HG03558 (cell line): ENCODE data around the gene RNF180.

Experiments
- ATAC-seq: cut with Tn5 transposase; IDR thresholded peaks from one replicate; pipeline ENCODE4 v1.9.1; 2021; ENCODE audit warnings: moderate number of reproducible peaks; ENCODE audit not compliant: unreplicated experiment; ENCODE audit errors: extremely low read depth

RNF180 gene

DNA sequence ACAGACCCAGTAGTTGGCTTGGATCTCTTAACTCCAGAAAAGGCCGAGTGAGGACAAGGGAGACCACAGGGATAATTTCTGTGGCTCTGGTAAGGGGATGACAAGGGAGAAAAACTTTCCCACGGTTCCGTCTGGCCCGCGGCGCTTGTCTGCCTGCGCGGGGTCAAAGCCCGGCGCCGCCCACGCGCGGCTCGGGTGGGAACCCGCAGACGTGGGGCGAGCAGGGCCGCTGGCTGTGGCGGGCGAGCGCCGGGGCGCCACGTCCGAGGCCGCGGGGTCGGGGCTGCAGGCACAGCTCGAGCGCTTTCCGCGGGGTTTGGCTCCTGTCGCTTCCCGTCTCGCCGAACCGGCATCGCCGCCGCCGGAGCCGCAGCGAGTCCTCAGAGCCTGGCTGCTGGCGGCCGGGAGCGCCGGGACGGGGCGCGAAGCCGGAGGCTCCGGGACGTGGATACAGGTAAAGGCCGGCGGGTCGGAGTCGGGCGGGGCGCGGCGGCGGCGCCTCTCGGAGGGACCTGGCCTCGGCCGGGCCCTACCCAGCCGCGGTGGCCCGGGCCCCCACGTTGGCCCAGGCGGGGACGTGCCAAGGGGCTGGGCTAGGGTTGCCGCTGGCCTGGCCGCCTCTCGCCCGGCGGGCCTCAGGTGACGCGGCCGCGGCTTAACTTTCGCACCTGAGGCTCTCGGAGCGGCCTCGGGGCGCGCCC, at the start of gene RNF180:
RNF180 (plus strand) TSS at position 344 of the 701 bp plus-strand sequence. CDS start 34,965 bp downstream, outside the sequence.
- ATAC-seq: no peak

DNA sequence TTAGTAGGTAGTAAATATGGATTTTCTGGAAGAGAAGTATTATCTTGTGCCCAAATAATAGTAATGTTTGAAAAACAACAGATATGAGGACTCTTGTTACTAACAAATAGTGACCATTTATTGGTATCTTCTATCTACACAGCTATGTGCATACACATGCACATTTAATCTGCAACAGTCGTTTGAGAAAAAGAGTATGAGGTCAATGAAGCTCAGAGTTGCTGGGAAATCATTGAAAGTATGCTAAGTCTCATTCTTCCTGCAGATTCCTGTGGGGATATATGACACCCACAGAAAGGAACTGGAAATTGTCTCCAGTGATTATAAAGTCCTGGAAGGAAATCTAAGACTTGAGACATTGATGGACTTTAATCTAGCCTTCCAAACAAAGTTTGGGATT, 40.1 kb upstream of the RNF180 start:
- ATAC-seq: no peak

- ATAC-seq: no peak
These were observed 39.4 kb upstream of the RNF180 start for GRCh38 chr5:64126202-64126741.

- no peak for ATAC-seq
These were observed 25.6 kb upstream of the RNF180 start for GRCh38 chr5:64140018-64140417.

DNA sequence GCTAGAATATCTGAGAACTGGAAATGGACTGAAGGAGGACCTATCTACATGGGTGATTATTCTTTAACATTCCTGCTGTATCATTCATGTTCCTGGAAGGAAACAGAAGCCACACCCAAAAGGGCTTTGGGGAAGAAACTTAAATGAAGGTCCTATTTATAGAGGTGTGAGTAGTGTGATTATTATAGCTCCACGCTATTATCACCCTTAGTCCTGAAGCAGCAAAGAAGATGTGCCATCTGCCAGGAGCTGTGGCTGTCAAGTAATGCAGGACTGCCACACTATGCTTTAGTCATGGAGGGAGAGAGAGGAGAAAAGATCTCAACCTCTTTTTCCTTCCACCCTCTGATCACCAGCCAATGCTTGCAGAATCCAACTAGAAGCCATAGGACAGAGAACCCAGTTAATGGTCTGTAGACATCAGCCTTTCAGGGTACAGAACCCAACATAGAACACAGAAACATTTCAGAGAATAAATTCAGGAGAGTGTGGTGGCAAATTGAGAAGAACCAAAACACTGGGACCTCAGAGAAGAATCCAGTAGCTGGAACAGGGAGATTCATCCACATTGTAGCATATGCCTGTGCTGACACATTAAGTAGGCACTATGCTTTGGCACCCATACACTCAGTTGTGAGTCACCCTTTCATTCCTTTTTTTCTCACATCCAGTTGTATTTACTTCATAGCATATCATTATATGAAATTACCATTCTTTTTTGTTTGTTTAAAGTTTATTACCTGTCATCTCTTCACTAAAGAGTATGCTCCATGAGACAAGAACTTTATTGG, 21.0 kb upstream of the RNF180 start:
- ATAC-seq: no peak

- no peak for ATAC-seq
These were observed 20.3 kb upstream of the RNF180 start for GRCh38 chr5:64145216-64145895.

GRCh38 chr5:64147379-64147778, 18.3 kb upstream of the RNF180 start:
- ATAC-seq: no peak

DNA sequence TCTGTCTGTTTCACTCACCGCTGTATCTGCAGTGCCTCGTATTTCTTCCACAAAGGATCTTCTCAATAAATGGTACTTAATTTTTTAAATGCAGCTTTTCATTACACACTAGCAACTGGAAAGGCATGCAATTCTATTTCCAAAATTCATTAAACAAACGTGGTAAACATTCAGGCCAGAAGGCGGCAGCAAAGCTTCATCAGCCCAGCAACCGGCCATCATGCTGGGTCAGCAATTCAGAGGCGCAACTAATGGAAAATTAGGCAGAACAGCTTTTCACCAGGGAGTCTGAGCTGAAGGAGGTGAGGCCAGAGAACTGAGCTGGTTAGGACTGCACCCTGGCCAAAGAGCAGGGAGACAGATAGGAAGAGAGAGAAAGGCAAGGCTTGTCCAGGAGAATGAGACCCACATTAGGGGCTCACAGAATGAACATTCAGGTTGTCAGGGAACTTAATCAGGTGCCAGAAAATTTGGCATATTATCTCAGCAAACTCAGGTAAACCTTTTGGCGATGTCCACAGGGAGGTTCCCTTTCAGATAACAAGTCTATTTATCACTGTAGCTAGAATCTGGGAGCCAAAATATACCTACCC, 17.7 kb upstream of the RNF180 start:
- ATAC-seq: no peak

- ATAC-seq: no peak
These were observed 16.4 kb upstream of the RNF180 start for GRCh38 chr5:64149268-64149667.

DNA sequence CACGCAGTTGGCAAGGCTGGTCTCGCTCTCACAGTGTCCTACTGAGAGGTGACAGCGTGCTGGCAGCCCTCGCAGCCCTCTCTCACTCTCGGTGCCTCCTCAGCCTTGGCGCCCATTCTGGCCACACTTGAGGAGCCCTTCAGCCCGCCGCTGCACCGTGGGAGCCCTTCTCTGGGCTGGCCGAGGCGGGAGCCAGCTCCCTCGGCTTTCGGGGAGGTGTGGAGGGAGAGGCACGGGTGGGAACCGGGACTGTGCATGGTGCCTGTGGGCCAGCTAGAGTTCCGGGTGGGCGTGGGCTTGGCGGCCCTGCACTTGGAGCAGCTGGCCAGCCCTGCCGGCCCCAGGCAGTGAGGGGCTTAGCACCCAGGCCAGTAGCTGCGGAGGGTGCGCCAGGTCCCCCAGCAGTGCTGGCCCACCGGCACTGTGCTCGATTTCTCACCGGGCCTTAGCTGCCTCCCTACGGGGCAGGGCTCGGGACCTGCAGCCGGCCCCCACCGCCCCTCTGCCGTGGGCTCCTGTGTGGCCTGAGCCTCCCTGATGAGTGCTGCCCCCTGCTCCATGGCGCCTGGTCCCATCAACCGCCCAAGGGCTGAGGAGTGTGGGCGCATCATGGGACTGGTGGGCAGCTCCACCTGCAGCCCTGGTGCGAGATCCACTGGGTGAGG, 15.7 kb upstream of the RNF180 start:
- ATAC-seq: no peak

DNA sequence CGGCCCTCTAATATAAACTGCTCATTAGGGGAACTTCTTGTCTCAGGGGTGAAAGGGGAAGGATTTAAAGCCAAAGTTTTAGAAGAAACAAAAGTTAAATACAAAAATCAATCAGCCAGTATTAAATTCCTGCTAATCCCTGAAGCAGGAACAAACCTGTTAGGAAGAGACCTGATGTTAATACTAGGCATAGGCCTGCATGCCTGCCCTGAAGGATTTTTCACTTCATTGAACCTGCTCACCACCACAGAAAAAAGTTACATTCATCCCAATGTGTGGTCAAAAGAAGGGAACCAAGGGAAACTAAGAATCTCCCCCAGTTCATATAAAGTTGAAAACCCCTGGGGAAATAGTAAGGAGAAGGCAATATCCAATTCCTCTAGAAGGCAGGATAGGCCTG, 9.4 kb upstream of the RNF180 start:
- no peak for ATAC-seq

DNA sequence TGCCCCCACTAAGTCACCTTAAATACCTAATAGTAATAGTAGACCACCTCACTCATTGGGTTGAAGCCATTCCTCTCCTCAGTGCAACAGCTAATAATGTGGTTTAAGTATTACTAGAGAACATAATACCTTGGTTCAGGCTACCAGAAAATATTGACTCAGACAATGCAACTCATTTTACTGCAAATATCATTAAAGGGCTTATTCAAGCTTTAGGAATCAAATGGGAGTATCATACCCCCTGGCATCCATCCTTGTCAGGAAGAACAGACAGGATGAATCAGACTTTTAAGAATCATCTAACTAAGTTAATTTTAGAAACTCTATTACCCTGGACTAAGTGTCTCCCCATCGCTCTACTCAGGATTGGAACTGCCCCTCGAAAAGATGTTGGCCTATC, 6.8 kb upstream of the RNF180 start:
- ATAC-seq: no peak

- no peak for ATAC-seq
These were observed 5.4 kb upstream of the RNF180 start for GRCh38 chr5:64160201-64160600.

DNA sequence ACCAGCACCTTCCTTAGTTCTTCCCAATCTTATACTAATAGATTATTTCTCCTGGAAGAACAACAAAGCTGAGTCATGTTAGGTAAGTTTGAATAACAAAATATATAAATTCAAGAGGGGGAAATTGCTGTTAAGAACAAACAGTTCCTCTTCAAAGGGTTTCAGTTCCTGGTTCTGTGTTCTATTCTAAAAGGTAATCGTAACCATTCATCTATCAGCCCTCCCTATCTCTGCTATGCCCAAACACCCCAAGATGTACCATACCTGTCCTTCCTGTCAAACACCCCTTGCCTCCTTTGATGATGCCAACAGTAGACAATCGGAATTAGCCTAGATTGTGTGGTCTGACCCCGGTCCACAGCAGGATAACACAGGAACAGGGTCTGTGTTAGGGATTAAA, 4.2 kb upstream of the RNF180 start:
- ATAC-seq: no peak

GRCh38 chr5:64163135-64163534, 2.5 kb upstream of the RNF180 start:
- ATAC-seq: no peak

DNA sequence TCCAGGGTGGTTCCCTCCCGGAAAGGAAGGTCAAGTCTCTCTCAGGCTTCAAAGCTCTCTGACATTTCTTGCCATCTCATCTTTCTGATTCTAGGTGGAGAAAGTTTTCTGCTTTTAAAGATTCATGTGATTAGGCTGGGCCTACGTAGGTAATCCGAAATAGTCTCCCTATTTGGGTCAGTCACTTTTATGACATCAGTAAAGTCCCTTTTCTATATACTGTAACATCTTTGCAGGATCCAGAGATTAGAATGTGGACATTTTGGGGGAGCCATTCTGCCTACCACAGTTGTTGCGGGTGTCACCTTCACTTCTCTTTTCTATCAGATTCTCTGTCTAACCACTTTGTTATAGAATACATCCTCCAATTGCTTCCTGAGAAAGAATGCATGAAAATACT, 1.9 kb upstream of the RNF180 start:
- no peak for ATAC-seq

DNA sequence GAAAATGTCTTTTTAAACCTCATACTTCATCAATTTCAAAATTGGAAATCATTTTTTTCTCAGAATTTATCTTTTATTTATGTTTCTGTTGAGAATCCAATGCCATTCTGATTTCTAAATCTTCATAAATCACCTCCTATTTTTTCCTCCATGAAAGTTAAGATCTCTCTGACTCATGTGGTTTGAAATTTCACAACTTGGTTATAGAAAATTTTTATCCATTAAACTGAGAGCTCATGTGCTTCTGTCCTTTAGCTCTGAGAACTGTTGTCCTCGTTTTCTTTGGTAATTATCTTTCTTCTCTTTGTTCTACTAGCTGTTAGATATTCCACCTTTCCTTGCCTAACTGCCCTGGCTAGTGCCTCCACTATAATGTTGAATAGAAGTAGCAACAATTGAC, 1.5 kb upstream of the RNF180 start:
- no peak for ATAC-seq

GRCh38 chr5:64165160-64165499, 513 bp upstream of the RNF180 start:
- ATAC-seq: no peak

GRCh38 chr5:64166201-64166959, 737 bp downstream of the RNF180 start:
- ATAC-seq: no peak
